CD14-positive monocyte (primary cell): ENCODE data around the gene RTL5. TPM values are rescaled to one million over a fixed set of nuclear protein-coding genes. Genes with fewer than 3 reads are reported as not detected.
A peak's percentile ranks its signal among the peaks of the same experiment; 100 is the strongest.

ENCODE experiments used
- DNase-seq, 3 donors: peaks; one replicate each; pipeline ENCODE4 v3.0.0-alpha.2; 2011 to 2022
- H2AFZ ChIP-seq: 2 replicates; pipeline ENCODE4 v1.6.0; 2012; ENCODE audit warnings: mild to moderate bottlenecking, low read depth, low read length, inconsistent platforms; ENCODE audit not compliant: insufficient read depth, poor library complexity, severe bottlenecking
- H3K27ac ChIP-seq, 2 donors: 1 replicate in 1 of 2; 2 replicates in 1 of 2; pipeline ENCODE4 v1.5.1; 2012 to 2013; ENCODE audit warnings: low read length in 2 of 2, control low read depth in 1 of 2, inconsistent platforms in 1 of 2, low read depth in 1 of 2, mild to moderate bottlenecking in 1 of 2
- H3K27me3 ChIP-seq, 2 donors: one replicate each; pipeline versions ENCODE4 v1.6.0 to v1.6.1; 2011 to 2013; ENCODE audit warnings: low read length in 2 of 2; ENCODE audit not compliant: control insufficient read depth in 2 of 2, insufficient read depth in 2 of 2
- H3K36me3 ChIP-seq, 2 donors: replicated peaks in 1 of 2; 1 replicate in 1 of 2; 2 replicates in 1 of 2; pipeline versions ENCODE4 v1.5.1 to v1.6.1; 2012 to 2013; ENCODE audit warnings: low read length in 2 of 2, control low read depth in 1 of 2, inconsistent platforms in 1 of 2, mild to moderate bottlenecking in 1 of 2; ENCODE audit not compliant: insufficient read depth in 2 of 2, control insufficient read depth in 1 of 2
- H3K4me1 ChIP-seq, 2 donors: 1 replicate in 1 of 2; 2 replicates in 1 of 2; pipeline versions ENCODE4 v1.5.1 to v1.6.1; 2012 to 2013; ENCODE audit warnings: low read length in 2 of 2, control low read depth in 1 of 2, inconsistent platforms in 1 of 2, mild to moderate bottlenecking in 1 of 2, moderate library complexity in 1 of 2; ENCODE audit not compliant: insufficient read depth in 2 of 2, control insufficient read depth in 1 of 2
- H3K4me2 ChIP-seq: replicated peaks from 2 replicates; pipeline ENCODE3; 2012; ENCODE audit warnings: low read length, moderate library complexity, mild to moderate bottlenecking; ENCODE audit not compliant: poor library complexity, severe bottlenecking; ENCODE audit errors: extremely low read depth
- H3K4me3 ChIP-seq, 3 experiments: fragments of 200-600 bp in 1 of 3; sonication (generic) in 1 of 3; replicated peaks in 1 of 3; 1 replicate in 2 of 3; 2 replicates in 1 of 3; pipeline ENCODE4 v1.5.1; 2011 to 2013; ENCODE audit warnings: low read length in 3 of 3, mild to moderate bottlenecking in 3 of 3, control low read depth in 2 of 3, low read depth in 2 of 3, inconsistent platforms in 1 of 3, moderate library complexity in 1 of 3
- H3K79me2 ChIP-seq: 2 replicates; pipeline ENCODE4 v1.6.0; 2012; ENCODE audit warnings: mild to moderate bottlenecking, control low read depth, inconsistent platforms, low read length, moderate library complexity; ENCODE audit not compliant: insufficient read depth
- H3K9ac ChIP-seq: 2 replicates; pipeline ENCODE4 v1.6.0; 2017; ENCODE audit warnings: low read length, mild to moderate bottlenecking; ENCODE audit not compliant: insufficient read depth, poor library complexity, severe bottlenecking
- H3K9me3 ChIP-seq, 2 donors: replicated peaks in 1 of 2; 1 replicate in 1 of 2; 2 replicates in 1 of 2; pipeline versions ENCODE4 v1.5.1 to v1.6.1; 2012 to 2013; ENCODE audit warnings: low read length in 2 of 2, control low read depth in 1 of 2; ENCODE audit not compliant: control insufficient read depth in 1 of 2, insufficient read depth in 1 of 2
- H4K20me1 ChIP-seq: 2 replicates; pipeline ENCODE4 v1.6.0; 2012; ENCODE audit warnings: mild to moderate bottlenecking, low read length, control low read depth, moderate library complexity; ENCODE audit not compliant: insufficient read depth
- H3K27ac Mint-ChIP-seq, 7 donors: one replicate each; pipeline ENCODE4 v1.8.0; 2020; ENCODE audit warnings: mild to moderate bottlenecking in 7 of 7, mixed read lengths in 7 of 7, moderate library complexity in 6 of 7, inconsistent platforms in 2 of 7
- H3K27me3 Mint-ChIP-seq, 3 donors: one replicate each; pipeline ENCODE4 v1.8.0; 2021 to 2022; ENCODE audit warnings: low read depth in 3 of 3, mild to moderate bottlenecking in 3 of 3, mixed read lengths in 3 of 3, moderate library complexity in 3 of 3, inconsistent platforms in 1 of 3
- H3K36me3 Mint-ChIP-seq, 2 donors: one replicate each; pipeline ENCODE4 v1.8.0; 2020; ENCODE audit warnings: mixed read lengths in 2 of 2, inconsistent platforms in 1 of 2, mild to moderate bottlenecking in 1 of 2
- H3K4me1 Mint-ChIP-seq: one replicate; pipeline ENCODE4 v1.8.0; 2020; ENCODE audit warnings: mild to moderate bottlenecking, mixed read lengths
- H3K4me3 Mint-ChIP-seq, 2 donors: one replicate each; pipeline ENCODE4 v1.8.0; 2020; ENCODE audit warnings: mild to moderate bottlenecking in 2 of 2, mixed read lengths in 2 of 2, moderate library complexity in 1 of 2
- H3K9me3 Mint-ChIP-seq, 7 donors: one replicate each; pipeline ENCODE4 v1.8.0; 2020 to 2022; ENCODE audit warnings: mixed read lengths in 7 of 7, mild to moderate bottlenecking in 6 of 7, moderate library complexity in 6 of 7, inconsistent platforms in 2 of 7
- CTCF ChIP-seq: fragments of 200-600 bp; IDR thresholded peaks from one replicate; pipeline ENCODE4 v1.8.0; 2022; ENCODE audit warnings: antibody characterized with exemption, mild to moderate bottlenecking
- WGBS: methylation state at CpG from one replicate; pipeline ENCODE4 v1.1.5; 2013; ENCODE audit warnings: missing lambda C conversion rate; ENCODE audit not compliant: insufficient coverage; 5-methylcytosine and 5-hydroxymethylcytosine counted together
- intact Hi-C, 2 donors: fragments of 100-400 bp; cut with micrococcal nuclease; formaldehyde crosslinking; loops; one replicate each; pipeline versions ENCODE4 v1.15.0 to v1.15.1; 2023
- polyA plus RNA-seq, 3 donors: library from polyadenylated mRNA; depleted of rRNA in 1 of 3; unstranded in 2 of 3; stranded (reverse) in 1 of 3; fragments of 300-500 nt in 2 of 3; fragments of >200 nt in 1 of 3; fragmentation: Illumina TruSeq in 2 of 3; gene quantifications; 1 replicate in 2 of 3; 2 replicates in 1 of 3; pipeline ENCODE4 v1.2.3, GENCODE V29; 2012 to 2021

The RTL5 gene
- polyA plus RNA-seq, 3 donors, result 0.24 to 4.9 (median 0.59) TPM

- Mint-ChIP-seq H3K4me1 (peaks cover 71% of the 10 kb centered on the region), H3K27me3 (peaks cover 0 to 34% (median 0%) of the 10 kb centered on the region in 3 donors), H3K4me3 (peak overlapping the region in 1 of 2 donors; percentile 42), H3K9me3 (peaks cover 0 to 12% (median 2%) of the 10 kb centered on the region in 7 donors), H3K27ac (peak overlapping the region; percentile 69 to 96 (median 87)), H3K36me3 (peaks cover 27 to 37% of the 10 kb centered on the region in 2 donors)
- H4K20me1 ChIP-seq, result no peaks in the 10 kb centered on the region
- H3K4me1 ChIP-seq, result peaks cover 80 to 81% of the 10 kb centered on the region in 2 donors
- no peaks in the 10 kb centered on the region for H3K27me3 ChIP-seq
- H3K79me2 ChIP-seq, result peaks cover 86% of the 10 kb centered on the region
- H3K4me3 ChIP-seq, result peak overlapping the region in 1 of 3 experiments; percentile 80
- DNase-seq, result peak; percentile 78 to 90 (median 79)
- H2AFZ ChIP-seq, result no peak overlapping the region
- peak overlapping the region; percentile 85 to 96 for H3K27ac ChIP-seq
- H3K9ac ChIP-seq, result peak overlapping the region; percentile 60
- peak overlapping the region; percentile 73 for H3K4me2 ChIP-seq
- TF ChIP-seq CTCF, result no peak
- no CpG with 5 or more reads among the region's 6 CpGs for WGBS
- H3K9me3 ChIP-seq, result no peaks in the 10 kb centered on the region
- H3K36me3 ChIP-seq, result no peaks in the 10 kb centered on the region
- intact Hi-C loops, result no loop called here
These were observed 26.3 kb downstream of the RTL5 start for GRCh38 chrX:72105436-72105835.

- 87% methylated on average over 3 of the region's 4 CpGs for WGBS
- peak overlapping the region; percentile 47 to 81 for H3K4me3 Mint-ChIP-seq
- H3K27me3 Mint-ChIP-seq, result peaks cover 0 to 29% (median 0%) of the 10 kb centered on the region in 3 donors
- Histone ChIP-seq H3K9me3 (no peaks in the 10 kb centered on the region), H3K4me1 (peaks cover 80 to 86% of the 10 kb centered on the region in 2 donors), H2AFZ (no peak overlapping the region), H3K36me3 (no peaks in the 10 kb centered on the region), H3K4me2 (peak overlapping the region; percentile 73), H3K79me2 (peaks cover 59% of the 10 kb centered on the region), H3K4me3 (peak overlapping the region; percentile 26 to 80 (median 80)), H4K20me1 (no peaks in the 10 kb centered on the region), H3K27me3 (no peaks in the 10 kb centered on the region), H3K27ac (peak overlapping the region; percentile 31 to 96), H3K9ac (no peak overlapping the region)
- DNase-seq, result no peak
- no peak for TF ChIP-seq CTCF
- H3K27ac Mint-ChIP-seq, result peak overlapping the region; percentile 23 to 93 (median 85)
- H3K36me3 Mint-ChIP-seq, result peaks cover 14 to 19% of the 10 kb centered on the region in 2 donors
- peaks cover 0 to 11% (median 6%) of the 10 kb centered on the region in 7 donors for H3K9me3 Mint-ChIP-seq
- peaks cover 65% of the 10 kb centered on the region for H3K4me1 Mint-ChIP-seq
- intact Hi-C loops, result no loop called here
These were observed 29.0 kb downstream of the RTL5 start for GRCh38 chrX:72102760-72103159.
